HG02840 (cell line): ENCODE measurements around the gene CNTNAP2.

Experiments
- ATAC-seq: cut with Tn5 transposase; IDR thresholded peaks from one replicate; pipeline ENCODE4 v1.9.1; 2021; ENCODE audit warnings: mild to moderate bottlenecking, moderate library complexity, moderate number of reproducible peaks; ENCODE audit not compliant: unreplicated experiment, low FRiP score

The CNTNAP2 gene

GRCh38 chr7:147833557-147833956, 1717.0 kb downstream of the CNTNAP2 start:
- no peak for ATAC-seq

GRCh38 chr7:147833970-147834369, 1717.4 kb downstream of the CNTNAP2 start:
- no peak for ATAC-seq

GRCh38 chr7:147852833-147853232, 1736.2 kb downstream of the CNTNAP2 start:
- ATAC-seq = no peak

DNA sequence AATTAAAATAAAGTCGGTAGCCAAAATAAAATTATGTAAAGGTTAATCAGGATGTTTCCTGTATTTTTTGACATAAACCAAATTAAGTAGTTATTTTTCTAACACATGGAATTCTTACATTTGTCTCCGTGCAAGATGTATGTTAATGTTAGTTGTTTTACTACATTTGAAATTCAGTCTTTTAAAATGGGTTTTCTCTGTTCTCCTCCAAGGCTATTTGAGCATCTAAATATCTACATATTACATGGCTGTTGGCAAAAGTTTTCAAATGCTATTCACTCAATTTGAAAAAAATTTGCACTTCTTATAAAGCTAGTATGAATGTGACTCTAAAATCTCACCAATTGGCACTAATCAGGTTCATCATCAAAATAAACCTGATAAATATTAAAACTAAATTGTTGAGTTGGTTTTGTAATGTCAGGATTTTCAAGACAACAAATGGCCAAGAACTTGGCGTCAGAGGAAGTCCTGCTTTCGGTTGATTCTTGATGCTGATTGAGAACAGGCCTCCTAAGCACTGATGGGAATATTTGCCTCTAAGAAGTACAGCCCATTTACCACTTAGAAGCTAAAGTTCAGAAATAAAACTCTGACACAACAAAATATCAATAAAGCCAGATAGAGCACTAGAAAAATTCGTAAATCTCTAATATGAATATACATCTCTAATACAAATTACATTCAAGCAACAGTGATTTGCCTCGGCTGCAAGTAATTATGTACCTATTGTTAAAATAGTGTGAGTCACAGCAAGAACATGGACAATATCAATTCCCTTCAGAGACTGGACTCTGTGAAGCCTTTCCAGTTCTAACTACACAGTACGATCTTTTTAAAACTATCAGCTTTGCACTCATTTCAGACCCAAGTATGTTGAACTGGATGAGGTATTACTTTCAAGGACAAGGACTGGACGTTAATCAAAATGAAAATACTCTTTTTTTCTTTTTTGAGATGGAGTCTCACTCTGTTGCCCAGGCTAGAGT, 1740.8 kb downstream of the CNTNAP2 start:
- ATAC-seq = no peak

GRCh38 chr7:147858421-147858820, 1741.8 kb downstream of the CNTNAP2 start:
- ATAC-seq = no peak

GRCh38 chr7:147859033-147859432, 1742.4 kb downstream of the CNTNAP2 start:
- ATAC-seq = no peak

GRCh38 chr7:147859486-147859885, 1742.9 kb downstream of the CNTNAP2 start:
- ATAC-seq = no peak

DNA sequence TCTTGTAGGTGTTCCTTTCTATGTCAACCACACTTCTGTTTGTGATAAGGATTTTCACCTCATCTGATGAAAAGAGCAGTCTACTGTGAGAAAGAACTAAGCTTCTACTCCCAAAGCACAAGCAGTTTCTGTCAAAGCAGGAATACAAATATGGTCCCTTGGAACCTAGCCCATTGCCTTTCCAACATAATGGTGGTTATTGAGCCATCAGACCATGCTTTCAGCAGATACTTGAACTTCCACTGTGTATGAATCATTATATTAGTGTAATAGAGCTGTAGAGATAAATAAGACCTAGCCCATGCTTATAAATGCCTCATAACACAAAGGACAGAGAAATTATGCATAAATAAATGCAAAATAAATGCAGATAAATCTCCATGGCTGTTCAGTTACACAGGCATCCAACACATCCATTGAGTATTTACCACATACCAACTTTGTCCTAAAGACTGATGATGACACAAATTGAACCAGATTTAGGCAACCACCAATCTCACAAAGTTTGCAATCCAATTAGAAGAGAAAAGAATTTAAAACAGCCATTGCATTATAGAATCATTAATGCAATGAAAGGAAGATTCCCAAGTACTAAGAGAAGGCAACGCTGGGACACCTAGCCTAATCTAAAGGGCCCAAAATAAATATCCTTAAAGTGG, 1744.6 kb downstream of the CNTNAP2 start:
- ATAC-seq = no peak

DNA sequence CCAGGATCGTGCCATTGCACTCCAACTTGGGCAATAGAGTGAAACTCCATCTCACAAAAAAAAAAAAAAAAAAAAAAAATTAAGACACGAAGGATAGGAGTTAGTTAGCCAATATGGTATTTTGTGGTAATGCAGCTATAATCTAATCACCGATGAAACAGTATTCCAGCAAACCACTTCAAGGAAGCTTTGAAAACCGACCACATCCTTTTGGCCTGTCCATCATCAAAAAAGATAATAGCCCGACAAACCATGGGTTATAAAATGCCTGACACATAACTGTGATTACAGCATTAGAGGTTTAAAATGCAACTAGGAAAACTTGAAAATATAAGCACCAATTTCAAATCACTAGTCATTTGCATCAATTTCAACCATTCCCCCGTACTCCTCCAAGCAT, 1745.3 kb downstream of the CNTNAP2 start:
- no peak for ATAC-seq

GRCh38 chr7:147869456-147869855, 1752.9 kb downstream of the CNTNAP2 start:
- ATAC-seq = no peak

DNA sequence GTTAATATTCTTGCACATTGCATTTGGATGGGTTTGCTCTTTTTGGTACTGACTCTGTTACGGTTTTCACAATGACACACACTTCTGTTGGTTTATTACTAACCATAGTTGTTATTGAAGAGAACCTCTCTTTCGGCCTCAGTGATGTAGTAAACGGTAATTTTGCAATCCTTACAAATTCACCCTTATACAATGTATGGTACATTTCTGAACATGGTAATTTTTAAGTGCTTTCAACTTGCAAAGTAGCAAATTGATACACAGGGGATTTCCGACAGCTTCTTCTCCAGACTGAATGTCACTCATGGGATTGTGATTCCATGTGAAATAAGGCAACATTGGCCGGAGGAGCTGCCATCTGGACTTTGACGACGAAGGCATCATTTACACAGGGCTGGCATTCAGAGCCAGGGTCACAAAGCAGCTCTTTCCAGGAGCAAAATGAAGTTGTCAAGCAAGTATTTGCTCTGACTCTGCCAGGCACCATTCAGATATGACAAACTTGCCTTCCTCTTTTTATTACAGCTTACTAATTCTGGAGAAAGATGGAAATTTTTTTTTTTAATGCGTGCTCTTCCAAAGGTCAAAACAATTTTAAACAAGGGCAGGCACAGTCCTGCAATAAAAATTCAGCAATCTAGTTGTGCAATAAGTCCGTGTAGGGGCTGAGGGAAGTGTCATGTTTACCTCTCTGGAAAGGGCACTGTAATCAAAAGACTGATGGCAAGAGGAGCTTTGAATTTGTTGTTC, 1762.5 kb downstream of the CNTNAP2 start:
- ATAC-seq = no peak

DNA sequence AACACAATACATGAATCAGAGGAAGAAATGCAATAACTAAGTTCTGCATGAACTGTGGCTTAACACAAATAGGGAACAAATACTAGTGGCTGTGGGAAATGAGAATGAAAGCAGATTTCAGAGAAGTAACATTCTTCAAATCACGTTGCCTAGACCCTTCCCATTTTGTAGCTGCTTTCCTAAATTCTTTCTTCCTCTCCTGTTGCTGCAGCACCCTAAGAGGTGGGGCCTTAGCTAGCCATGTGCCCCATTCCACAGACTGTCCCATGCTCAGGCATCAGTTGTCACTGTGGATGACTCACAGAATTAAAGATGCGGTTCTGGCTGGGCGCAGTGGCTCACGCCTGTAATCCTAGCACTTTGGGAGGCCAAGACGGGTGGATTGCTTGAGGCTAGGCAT, 1769.3 kb downstream of the CNTNAP2 start:
- no peak for ATAC-seq

GRCh38 chr7:147894271-147894670, 1777.7 kb downstream of the CNTNAP2 start:
- no peak for ATAC-seq

GRCh38 chr7:147896121-147896520, 1779.5 kb downstream of the CNTNAP2 start:
- ATAC-seq = no peak

GRCh38 chr7:147903536-147904218, 1787.1 kb downstream of the CNTNAP2 start:
- no peak for ATAC-seq

DNA sequence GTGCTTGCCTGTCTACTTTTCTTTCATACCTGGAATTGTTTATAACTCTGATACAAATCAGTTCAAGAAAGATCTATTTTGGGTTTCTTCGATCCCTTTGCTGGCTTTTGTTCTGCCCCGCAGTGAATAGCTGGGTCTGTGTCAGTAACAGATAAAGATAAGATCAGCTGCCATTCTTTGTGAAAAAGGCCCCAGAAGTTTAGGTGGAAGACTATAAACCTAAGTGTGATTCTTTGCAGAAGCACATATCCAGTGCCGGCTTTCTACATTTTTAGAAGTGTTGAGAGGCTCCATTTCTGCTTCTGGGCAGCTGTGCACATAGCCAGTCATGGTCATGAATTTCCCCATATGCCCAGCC, 1787.6 kb downstream of the CNTNAP2 start:
- no peak for ATAC-seq

DNA sequence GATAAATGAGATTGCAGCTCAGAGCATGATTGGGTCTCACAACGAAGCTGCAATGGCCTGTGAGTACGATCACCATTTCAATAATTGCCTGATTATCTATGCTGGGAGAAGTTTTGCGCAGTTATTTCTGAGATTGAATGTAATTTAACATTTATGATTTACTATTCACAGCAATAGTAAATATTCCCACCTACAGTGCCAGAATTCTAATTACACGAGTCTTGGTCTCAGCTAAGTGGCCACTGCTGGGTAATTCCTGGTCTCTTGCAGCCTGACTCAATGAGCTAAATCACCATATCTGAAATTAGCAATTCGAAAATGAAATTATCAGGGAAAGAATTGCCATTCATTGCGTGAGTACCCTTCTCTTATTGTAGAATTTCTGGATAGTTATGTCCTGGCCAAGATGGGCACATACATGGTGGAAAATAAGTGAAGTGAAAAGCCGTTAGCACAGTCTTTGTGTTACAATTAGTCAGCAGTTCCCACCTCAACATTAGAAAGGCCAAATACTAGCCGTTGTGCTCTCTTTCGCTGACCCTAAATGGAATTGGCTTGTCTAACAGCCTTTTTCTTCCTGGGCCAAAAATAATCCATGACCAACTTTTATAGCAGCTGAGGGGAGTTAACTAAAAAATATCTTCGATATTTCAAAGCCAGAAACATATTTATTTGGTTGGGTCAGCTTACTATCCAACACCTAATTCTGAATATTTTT, 1793.0 kb downstream of the CNTNAP2 start:
- no peak for ATAC-seq

GRCh38 chr7:147911201-147911601, 1794.6 kb downstream of the CNTNAP2 start:
- no peak for ATAC-seq

DNA sequence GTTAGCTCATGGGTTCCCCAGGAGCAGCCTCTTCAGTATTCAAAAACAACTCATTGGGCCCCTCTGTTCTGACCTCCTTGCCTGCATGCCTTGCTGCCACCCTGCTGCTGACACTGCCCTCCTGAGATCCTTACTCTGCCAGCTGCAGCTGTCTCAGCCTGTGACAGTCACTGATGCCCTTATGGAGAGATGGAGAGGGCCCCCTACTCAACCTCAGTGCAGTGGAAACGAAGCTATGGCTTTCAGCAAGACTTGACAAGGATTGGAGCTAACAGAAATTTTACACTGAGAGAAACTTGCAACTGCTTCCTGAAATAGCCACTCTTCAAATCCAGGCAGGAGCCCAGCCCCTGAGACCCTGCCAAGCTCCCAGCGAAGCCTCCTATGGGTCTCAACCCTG, 1795.7 kb downstream of the CNTNAP2 start:
- no peak for ATAC-seq
